Placental pericyte (primary cell): ENCODE data around the gene SSBP3. TPM values are rescaled to one million over a fixed set of nuclear protein-coding genes. Genes with fewer than 3 reads are reported as not detected.

ENCODE experiments used
- total RNA-seq: library from RNA; depleted of rRNA; stranded (reverse); fragments of >200 nt; gene quantifications from 2 replicates; pipeline ENCODE4 v1.2.3, GENCODE V29; 2012

The SSBP3 gene
- total RNA-seq, result 13.8 and 17.2 TPM in 2 replicates

GRCh38 chr1:54406339-54407153 lies at the start of gene SSBP3:
SSBP3 (minus strand) TSS chr1:54406394.

GRCh38 chr1:54199765-54200518 lies 206.3 kb downstream of the SSBP3 start, which contains the start of the genes CYB5RL and MRPL37:
CYB5RL (minus strand) TSS chr1:54200030; CDS start chr1:54195616, 4,414 bp downstream.
MRPL37 (plus strand) TSS chr1:54200167; CDS start chr1:54200244, 77 bp downstream.

Other genes starting within 250 kb of the SSBP3 start
- gene CYB5RL, start 206.4 kb downstream of the SSBP3 start, total RNA-seq, result 5.7 and 6.1 TPM in 2 replicates
- 88.8 and 118 TPM in 2 replicates for gene MRPL37, start 206.2 kb downstream of the SSBP3 start, total RNA-seq
- 1.5 and 2.1 TPM in 2 replicates for gene ACOT11, start 141.8 kb upstream of the SSBP3 start, total RNA-seq
- gene FAM151A, start 217.1 kb upstream of the SSBP3 start, total RNA-seq, result not detected in 2 replicates
- not detected in 2 replicates for gene MROH7, start 235.4 kb upstream of the SSBP3 start, total RNA-seq